CD8-positive, alpha-beta memory T cell (primary cell): ENCODE results near the gene SIRT7. TPM values are rescaled to one million over a fixed set of nuclear protein-coding genes. Genes with fewer than 3 reads are reported as not detected.

Experiments
- CTCF ChIA-PET: fragments of 350-600 bp; sonication (Branson Sonifier 250); formaldehyde crosslinking; loops from one replicate; lab custom pipeline; 2021; ENCODE audit warnings: antibody characterized with exemption; lab: Charles Lee
- POLR2A ChIA-PET: fragments of 350-600 bp; sonication (Branson Sonifier 250); formaldehyde crosslinking; loops from one replicate; lab custom pipeline; 2021; ENCODE audit warnings: antibody characterized with exemption; lab: Charles Lee
- DNase-seq, 5 donors: peaks; one replicate each; pipeline versions ENCODE4 v3.0.0 to v3.0.0-alpha.2; 2020 to 2022; ENCODE audit warnings: mixed read lengths in 1 of 5
- H3K27ac ChIP-seq: one replicate; pipeline ENCODE4 v1.7.0; 2013; ENCODE audit warnings: low read depth, mild to moderate bottlenecking, low read length, moderate library complexity
- H3K27me3 ChIP-seq: 2 replicates; pipeline ENCODE4 v1.7.0; 2013; ENCODE audit warnings: low read length, mild to moderate bottlenecking; ENCODE audit not compliant: insufficient read depth, poor library complexity, severe bottlenecking
- H3K36me3 ChIP-seq: 2 replicates; pipeline ENCODE4 v1.7.0; 2013; ENCODE audit warnings: mild to moderate bottlenecking, low read length, moderate library complexity; ENCODE audit not compliant: insufficient read depth
- H3K4me1 ChIP-seq: 2 replicates; pipeline ENCODE4 v1.7.0; 2013; ENCODE audit warnings: mild to moderate bottlenecking, low read length, moderate library complexity; ENCODE audit not compliant: insufficient read depth
- H3K4me3 ChIP-seq: 2 replicates; pipeline ENCODE4 v1.7.0; 2013; ENCODE audit warnings: mild to moderate bottlenecking, low read length
- H3K9me3 ChIP-seq: 2 replicates; pipeline ENCODE4 v1.7.0; 2013; ENCODE audit warnings: mild to moderate bottlenecking, low read length
- H3K27ac Mint-ChIP-seq, 8 donors: one replicate each; pipeline ENCODE4 v1.8.0; 2020 to 2021; ENCODE audit warnings: mixed read lengths in 8 of 8, mild to moderate bottlenecking in 6 of 8, inconsistent platforms in 3 of 8, moderate library complexity in 3 of 8
- H3K27me3 Mint-ChIP-seq, 2 donors: one replicate each; pipeline ENCODE4 v1.8.0; 2020 to 2021; ENCODE audit warnings: mixed read lengths in 2 of 2, mild to moderate bottlenecking in 1 of 2, moderate library complexity in 1 of 2
- H3K36me3 Mint-ChIP-seq, 3 donors: one replicate each; pipeline ENCODE4 v1.8.0; 2020 to 2021; ENCODE audit warnings: mixed read lengths in 3 of 3, inconsistent platforms in 1 of 3, mild to moderate bottlenecking in 1 of 3
- H3K4me1 Mint-ChIP-seq, 3 donors: one replicate each; pipeline ENCODE4 v1.8.0; 2020 to 2021; ENCODE audit warnings: mixed read lengths in 3 of 3, inconsistent platforms in 1 of 3, mild to moderate bottlenecking in 1 of 3
- H3K4me3 Mint-ChIP-seq, 7 donors: one replicate each; pipeline ENCODE4 v1.8.0; 2020 to 2021; ENCODE audit warnings: mixed read lengths in 7 of 7, mild to moderate bottlenecking in 6 of 7, moderate library complexity in 4 of 7, inconsistent platforms in 2 of 7
- H3K9me3 Mint-ChIP-seq, 5 donors: one replicate each; pipeline ENCODE4 v1.8.0; 2020 to 2022; ENCODE audit warnings: mixed read lengths in 5 of 5, mild to moderate bottlenecking in 3 of 5, moderate library complexity in 2 of 5, inconsistent platforms in 1 of 5
- polyA plus RNA-seq: library from polyadenylated mRNA; unstranded; fragments of 300-500 nt; fragmentation: Illumina TruSeq; gene quantifications from one replicate; pipeline ENCODE4 v1.2.3, GENCODE V29; 2021
- total RNA-seq, 2 experiments: library from RNA; stranded (reverse); gene quantifications; one replicate each; pipeline ENCODE4 v1.2.3, GENCODE V29; 2021

SIRT7 gene
- total and polyA plus RNA-seq, 3 experiments from 2014 or later = 40.1 to 41.7 (median 41.4) TPM

- Mint-ChIP-seq H3K36me3 (peaks cover 0 to 61% (median 6%) of the 10 kb centered on the region in 3 donors), H3K9me3 (no peaks in the 10 kb centered on the region), H3K27ac (peak overlapping the region in 1 of 8 donors; percentile 46), H3K4me1 (peaks cover 0 to 27% (median 6%) of the 10 kb centered on the region in 3 donors), H3K27me3 (no peaks in the 10 kb centered on the region), H3K4me3 (peak overlapping the region in 3 of 7 donors; percentile 27 to 88 (median 33))
- ChIA-PET CTCF (interaction anchor here (1.7 kb wide), 1 partner anchor 19 kb away, joined by 5 read pairs; the partner anchor contains the start of gene MAFG), POLR2A (no interaction called here)
- H3K36me3 ChIP-seq = peaks cover 16% of the 10 kb centered on the region
- peaks cover 16% of the 10 kb centered on the region for H3K4me1 ChIP-seq
- no peak overlapping the region for H3K27ac ChIP-seq
- H3K27me3 ChIP-seq = no peaks in the 10 kb centered on the region
- H3K9me3 ChIP-seq = no peaks in the 10 kb centered on the region
- H3K4me3 ChIP-seq = no peak overlapping the region
- DNase-seq = no peak
These were observed 8.7 kb downstream of the SIRT7 start for GRCh38 chr17:81909231-81909630.

GRCh38 chr17:81908793-81909192 lies 9.2 kb downstream of the SIRT7 start:
- Histone ChIP-seq H3K27ac (no peak overlapping the region), H3K4me3 (no peak overlapping the region), H3K27me3 (no peaks in the 10 kb centered on the region), H3K9me3 (no peaks in the 10 kb centered on the region), H3K36me3 (peaks cover 12% of the 10 kb centered on the region), H3K4me1 (peaks cover 16% of the 10 kb centered on the region)
- Mint-ChIP-seq H3K27ac (peak overlapping the region in 1 of 8 donors; percentile 57), H3K4me3 (no peak overlapping the region), H3K27me3 (no peaks in the 10 kb centered on the region), H3K9me3 (no peaks in the 10 kb centered on the region), H3K36me3 (peaks cover 0 to 59% (median 6%) of the 10 kb centered on the region in 3 donors), H3K4me1 (peaks cover 0 to 27% (median 6%) of the 10 kb centered on the region in 3 donors)
- ChIA-PET CTCF (interaction anchor here (1.7 kb wide), 1 partner anchor 19 kb away, joined by 5 read pairs; the partner anchor contains the start of gene MAFG), POLR2A (no interaction called here)
- DNase-seq = no peak

- no peak overlapping the region for H3K4me3 Mint-ChIP-seq
- ChIA-PET POLR2A (no interaction called here), CTCF (no interaction called here)
- H3K36me3 ChIP-seq = no peaks in the 10 kb centered on the region
- no peak overlapping the region for H3K27ac Mint-ChIP-seq
- H3K36me3 Mint-ChIP-seq = peaks cover 0 to 48% (median 0%) of the 10 kb centered on the region in 3 donors
- no peak overlapping the region for H3K4me3 ChIP-seq
- DNase-seq = no peak
- H3K4me1 Mint-ChIP-seq = peaks cover 0 to 20% (median 4%) of the 10 kb centered on the region in 3 donors
- peaks cover 16% of the 10 kb centered on the region for H3K4me1 ChIP-seq
- no peaks in the 10 kb centered on the region for H3K9me3 Mint-ChIP-seq
- no peaks in the 10 kb centered on the region for H3K27me3 Mint-ChIP-seq
- H3K27me3 ChIP-seq = no peaks in the 10 kb centered on the region
- H3K9me3 ChIP-seq = no peaks in the 10 kb centered on the region
- H3K27ac ChIP-seq = no peak overlapping the region
These were observed 10.5 kb downstream of the SIRT7 start for GRCh38 chr17:81907219-81908145.

- peaks cover 0 to 40% (median 0%) of the 10 kb centered on the region in 3 donors for H3K36me3 Mint-ChIP-seq
- Histone ChIP-seq H3K27ac (no peak overlapping the region), H3K4me3 (no peak overlapping the region), H3K27me3 (peaks cover 2% of the 10 kb centered on the region), H3K9me3 (no peaks in the 10 kb centered on the region), H3K4me1 (peaks cover 12% of the 10 kb centered on the region), H3K36me3 (no peaks in the 10 kb centered on the region)
- no peak for DNase-seq
- no peak overlapping the region for H3K27ac Mint-ChIP-seq
- H3K4me3 Mint-ChIP-seq = no peak overlapping the region
- CTCF ChIA-PET = no interaction called here
- POLR2A ChIA-PET = interaction anchor here (0.9 kb wide), 1 partner anchor 10 kb away, joined by 3 read pairs; no protein-coding TSS in a partner anchor
- no peaks in the 10 kb centered on the region for H3K27me3 Mint-ChIP-seq
- H3K4me1 Mint-ChIP-seq = peaks cover 0 to 14% (median 3%) of the 10 kb centered on the region in 3 donors
- H3K9me3 Mint-ChIP-seq = no peaks in the 10 kb centered on the region
These were observed 11.3 kb downstream of the SIRT7 start for GRCh38 chr17:81906476-81907218.

GRCh38 chr17:81905993-81906392 lies 12.0 kb downstream of the SIRT7 start:
- DNase-seq = no peak
- ChIA-PET CTCF (no interaction called here), POLR2A (interaction anchor here (0.9 kb wide), 1 partner anchor 10 kb away, joined by 3 read pairs; no protein-coding TSS in a partner anchor)
- Mint-ChIP-seq H3K27ac (no peak overlapping the region), H3K27me3 (peaks cover 4 to 5% of the 10 kb centered on the region in 2 donors), H3K36me3 (peaks cover 0 to 40% (median 2%) of the 10 kb centered on the region in 3 donors), H3K4me1 (peaks cover 3 to 15% (median 6%) of the 10 kb centered on the region in 3 donors), H3K9me3 (no peaks in the 10 kb centered on the region), H3K4me3 (no peak overlapping the region)
- H3K36me3 ChIP-seq = no peaks in the 10 kb centered on the region
- H3K4me1 ChIP-seq = peaks cover 10% of the 10 kb centered on the region
- H3K27me3 ChIP-seq = peaks cover 7% of the 10 kb centered on the region
- no peak overlapping the region for H3K27ac ChIP-seq
- no peaks in the 10 kb centered on the region for H3K9me3 ChIP-seq
- no peak overlapping the region for H3K4me3 ChIP-seq

- peaks cover 8 to 9% of the 10 kb centered on the region in 2 donors for H3K27me3 Mint-ChIP-seq
- H3K4me1 ChIP-seq = peaks cover 7% of the 10 kb centered on the region
- peaks cover 7% of the 10 kb centered on the region for H3K27me3 ChIP-seq
- CTCF ChIA-PET = no interaction called here
- no peaks in the 10 kb centered on the region for H3K9me3 ChIP-seq
- POLR2A ChIA-PET = no interaction called here
- H3K4me1 Mint-ChIP-seq = peaks cover 7 to 12% (median 9%) of the 10 kb centered on the region in 3 donors
- no peak overlapping the region for H3K27ac ChIP-seq
- no peaks in the 10 kb centered on the region for H3K9me3 Mint-ChIP-seq
- H3K36me3 ChIP-seq = no peaks in the 10 kb centered on the region
- no peak overlapping the region for H3K27ac Mint-ChIP-seq
- no peak overlapping the region for H3K4me3 ChIP-seq
- no peak overlapping the region for H3K4me3 Mint-ChIP-seq
- DNase-seq = no peak
- H3K36me3 Mint-ChIP-seq = peaks cover 0 to 38% (median 5%) of the 10 kb centered on the region in 3 donors
These were observed 12.5 kb downstream of the SIRT7 start for GRCh38 chr17:81905424-81905875.

GRCh38 chr17:81904600-81905423 lies 13.2 kb downstream of the SIRT7 start:
- peaks cover 0 to 44% (median 6%) of the 10 kb centered on the region in 3 donors for H3K36me3 Mint-ChIP-seq
- H3K27me3 Mint-ChIP-seq = peaks cover 8 to 12% of the 10 kb centered on the region in 2 donors
- H3K36me3 ChIP-seq = no peaks in the 10 kb centered on the region
- H3K27me3 ChIP-seq = peaks cover 7% of the 10 kb centered on the region
- no peak overlapping the region for H3K4me3 Mint-ChIP-seq
- H3K9me3 ChIP-seq = no peaks in the 10 kb centered on the region
- no peak overlapping the region for H3K27ac Mint-ChIP-seq
- H3K27ac ChIP-seq = no peak overlapping the region
- H3K4me3 ChIP-seq = no peak overlapping the region
- H3K4me1 Mint-ChIP-seq = peaks cover 7 to 9% (median 8%) of the 10 kb centered on the region in 3 donors
- peaks cover under 1% of the 10 kb centered on the region for H3K4me1 ChIP-seq
- CTCF ChIA-PET = no interaction called here
- no peak for DNase-seq
- no peaks in the 10 kb centered on the region for H3K9me3 Mint-ChIP-seq
- POLR2A ChIA-PET = no interaction called here
